ENCODE measurements around the gene LTBP2.

Gene LTBP2

DNA sequence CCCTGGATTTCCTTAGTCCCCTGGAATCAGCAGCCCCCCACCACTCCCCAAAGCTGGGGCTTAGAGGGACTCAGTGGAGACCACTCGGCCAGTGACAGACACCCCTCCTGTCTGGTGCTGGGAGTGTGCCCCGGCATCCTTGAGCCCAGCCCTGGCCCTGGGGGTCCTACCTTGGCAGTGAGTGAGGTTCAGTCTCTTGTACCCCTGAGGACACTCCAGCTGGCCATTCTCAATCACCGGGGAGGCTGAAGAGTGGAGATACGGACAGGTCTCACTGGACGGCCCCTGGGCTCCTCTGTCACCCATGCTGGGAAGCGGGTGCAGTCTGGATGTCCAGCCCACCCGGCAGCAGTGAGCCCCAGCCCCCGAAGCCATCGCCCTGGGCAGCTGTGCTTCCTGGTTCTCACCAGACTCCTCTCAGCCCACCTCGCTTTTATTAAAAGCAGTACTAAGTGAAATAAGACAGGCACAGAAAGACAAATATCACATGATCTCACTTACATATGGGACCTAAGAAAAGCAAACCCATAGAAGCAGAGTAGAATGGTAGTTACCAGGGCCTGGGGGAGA, 76.2 kb downstream of the LTBP2 start:
- no peak overlapping the region for H3K4me3 Mint-ChIP-seq
- no peaks in the 10 kb centered on the region for H3K27me3 Mint-ChIP-seq
- no peaks in the 10 kb centered on the region for H3K9me3 Mint-ChIP-seq
- no peaks in the 10 kb centered on the region for H3K36me3 Mint-ChIP-seq (ENCODE audit: low read depth)
- H3K4me1 Mint-ChIP-seq (ENCODE audit: low read depth) = no peaks in the 10 kb centered on the region
- no peak overlapping the region for H3K27ac Mint-ChIP-seq

- Mint-ChIP-seq H3K9me3 (no peaks in the 10 kb centered on the region), H3K27me3 (no peaks in the 10 kb centered on the region), H3K4me3 (no peak overlapping the region), H3K4me1 (ENCODE audit: low read depth) (no peaks in the 10 kb centered on the region), H3K36me3 (ENCODE audit: low read depth) (no peaks in the 10 kb centered on the region), H3K27ac (no peak overlapping the region)
Observed at GRCh38 chr14:74533576-74533975, 78.5 kb downstream of the LTBP2 start.

DNA sequence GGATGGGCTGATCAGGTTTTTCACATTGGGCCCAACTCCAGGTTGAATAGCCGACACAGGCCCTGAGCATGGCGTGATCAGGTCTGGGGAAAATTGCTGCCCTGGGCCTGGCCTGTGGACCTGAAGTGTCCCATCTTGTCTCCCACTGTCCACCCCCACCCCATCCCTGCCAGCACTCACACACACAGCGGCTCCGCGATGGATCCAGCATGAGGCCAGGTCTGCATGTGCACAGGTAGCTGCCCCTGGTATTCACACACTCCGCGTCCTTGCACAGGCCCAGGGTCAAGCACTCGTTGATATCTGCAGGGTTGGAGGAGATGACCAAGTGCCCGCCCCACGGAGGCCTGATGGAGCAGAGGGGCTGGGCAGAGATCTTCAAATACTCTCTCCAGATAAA, 79.8 kb downstream of the LTBP2 start:
- H3K4me1 Mint-ChIP-seq (ENCODE audit: low read depth) = no peaks in the 10 kb centered on the region
- H3K27ac Mint-ChIP-seq = no peak overlapping the region
- H3K27me3 Mint-ChIP-seq = no peaks in the 10 kb centered on the region
- H3K4me3 Mint-ChIP-seq = no peak overlapping the region
- H3K36me3 Mint-ChIP-seq (ENCODE audit: low read depth) = no peaks in the 10 kb centered on the region
- H3K9me3 Mint-ChIP-seq = no peaks in the 10 kb centered on the region

GRCh38 chr14:74531467-74531866, 80.6 kb downstream of the LTBP2 start:
- no peak overlapping the region for H3K4me3 Mint-ChIP-seq
- no peaks in the 10 kb centered on the region for H3K9me3 Mint-ChIP-seq
- no peak overlapping the region for H3K27ac Mint-ChIP-seq
- no peaks in the 10 kb centered on the region for H3K27me3 Mint-ChIP-seq
- H3K36me3 Mint-ChIP-seq (ENCODE audit: low read depth) = no peaks in the 10 kb centered on the region
- H3K4me1 Mint-ChIP-seq (ENCODE audit: low read depth) = no peaks in the 10 kb centered on the region

DNA sequence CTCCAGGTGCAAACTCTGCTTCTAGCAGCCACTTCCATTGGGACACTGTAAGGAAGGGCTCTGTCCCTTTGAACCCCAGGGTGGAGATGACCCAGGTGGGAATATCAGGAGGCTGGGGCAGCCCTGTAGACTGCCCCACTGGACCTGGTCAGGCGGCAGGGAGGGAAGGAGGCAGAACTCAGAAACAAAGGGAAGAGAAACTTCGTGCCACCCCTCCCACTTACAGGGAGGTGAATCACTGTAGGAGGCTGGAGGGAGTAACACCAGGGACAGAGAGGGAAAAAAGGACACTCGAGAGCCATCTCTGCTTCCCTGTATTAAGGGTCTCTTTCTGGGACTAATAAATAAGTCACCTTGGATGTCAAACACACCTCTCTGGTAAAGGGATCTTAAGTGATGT, 81.0 kb downstream of the LTBP2 start:
- Mint-ChIP-seq H3K4me3 (no peak overlapping the region), H3K27me3 (no peaks in the 10 kb centered on the region), H3K9me3 (no peaks in the 10 kb centered on the region), H3K27ac (no peak overlapping the region), H3K36me3 (ENCODE audit: low read depth) (no peaks in the 10 kb centered on the region), H3K4me1 (ENCODE audit: low read depth) (no peaks in the 10 kb centered on the region)

- H3K4me1 Mint-ChIP-seq (ENCODE audit: low read depth) = no peaks in the 10 kb centered on the region
- H3K9me3 Mint-ChIP-seq = no peaks in the 10 kb centered on the region
- H3K4me3 Mint-ChIP-seq = no peak overlapping the region
- H3K36me3 Mint-ChIP-seq (ENCODE audit: low read depth) = no peaks in the 10 kb centered on the region
- H3K27ac Mint-ChIP-seq = no peak overlapping the region
- H3K27me3 Mint-ChIP-seq = no peaks in the 10 kb centered on the region
Observed at GRCh38 chr14:74528886-74529285, 83.2 kb downstream of the LTBP2 start.

DNA sequence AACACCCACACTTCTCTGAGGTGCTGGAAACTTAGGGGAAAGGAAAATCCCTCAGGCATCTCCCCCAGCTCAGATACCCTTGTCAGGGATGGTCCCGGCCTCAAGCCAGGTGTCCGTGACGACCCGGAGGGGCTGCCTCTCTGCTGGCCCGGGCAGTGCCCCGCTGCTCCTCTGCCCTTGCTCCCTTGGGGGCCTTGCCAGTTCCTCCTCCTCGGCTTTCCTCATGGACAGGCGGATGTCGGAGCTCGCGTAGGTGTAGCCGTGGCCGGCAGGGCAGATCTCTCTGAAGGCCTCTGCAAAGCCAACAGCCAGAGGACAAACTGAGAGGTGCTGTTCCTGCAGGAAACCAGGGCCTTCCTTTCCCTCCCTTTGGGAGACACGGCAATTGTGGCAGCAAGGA, 83.6 kb downstream of the LTBP2 start:
- H3K27ac Mint-ChIP-seq = no peak overlapping the region
- H3K9me3 Mint-ChIP-seq = no peaks in the 10 kb centered on the region
- no peaks in the 10 kb centered on the region for H3K36me3 Mint-ChIP-seq (ENCODE audit: low read depth)
- no peaks in the 10 kb centered on the region for H3K27me3 Mint-ChIP-seq
- H3K4me1 Mint-ChIP-seq (ENCODE audit: low read depth) = no peaks in the 10 kb centered on the region
- no peak overlapping the region for H3K4me3 Mint-ChIP-seq

DNA sequence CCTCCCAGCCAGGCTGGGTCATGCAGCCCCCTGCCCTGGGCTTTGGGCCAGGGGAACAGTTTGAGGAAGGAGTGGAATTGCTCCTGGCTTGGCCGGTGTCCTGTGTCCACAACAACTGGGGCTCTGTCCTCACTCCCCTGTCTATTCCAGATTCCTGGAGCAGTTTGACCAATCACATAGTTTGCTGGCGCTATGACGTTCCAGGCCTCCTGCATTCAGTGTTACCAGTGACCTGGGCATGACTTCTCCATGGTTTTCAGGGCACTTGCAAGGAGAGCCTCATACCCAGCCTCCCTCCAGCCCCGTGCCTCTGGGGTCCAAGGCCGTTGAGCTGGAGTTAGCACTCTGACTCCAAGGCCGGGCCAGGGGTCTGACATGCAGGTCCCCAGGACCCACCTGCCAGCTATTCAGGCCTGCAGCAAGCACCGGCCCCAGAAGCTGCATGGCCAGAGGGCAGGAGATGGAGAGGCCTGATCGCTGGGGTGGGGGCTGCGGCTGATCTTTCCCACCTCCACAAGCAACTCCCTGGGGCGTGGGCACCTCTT, 84.2 kb downstream of the LTBP2 start:
- H3K27ac Mint-ChIP-seq = no peak overlapping the region

GRCh38 chr14:74526854-74527585, 85.0 kb downstream of the LTBP2 start:
- no peaks in the 10 kb centered on the region for H3K36me3 Mint-ChIP-seq (ENCODE audit: low read depth)
- H3K27ac Mint-ChIP-seq = no peak overlapping the region
- no peak overlapping the region for H3K4me3 Mint-ChIP-seq
- H3K4me1 Mint-ChIP-seq (ENCODE audit: low read depth) = no peaks in the 10 kb centered on the region
- no peaks in the 10 kb centered on the region for H3K9me3 Mint-ChIP-seq
- no peaks in the 10 kb centered on the region for H3K27me3 Mint-ChIP-seq

More for the DNA sequence above, 84.2 kb downstream of the LTBP2 start:
- Mint-ChIP-seq H3K9me3 (no peaks in the 10 kb centered on the region), H3K4me3 (no peak overlapping the region), H3K36me3 (ENCODE audit: low read depth) (no peaks in the 10 kb centered on the region), H3K4me1 (ENCODE audit: low read depth) (no peaks in the 10 kb centered on the region), H3K27me3 (no peaks in the 10 kb centered on the region)

GRCh38 chr14:74525361-74525851, 86.6 kb downstream of the LTBP2 start:
- H3K9me3 Mint-ChIP-seq = no peaks in the 10 kb centered on the region
- H3K36me3 Mint-ChIP-seq (ENCODE audit: low read depth) = no peaks in the 10 kb centered on the region
- no peaks in the 10 kb centered on the region for H3K4me1 Mint-ChIP-seq (ENCODE audit: low read depth)
- H3K27ac Mint-ChIP-seq = no peak overlapping the region
- no peaks in the 10 kb centered on the region for H3K27me3 Mint-ChIP-seq
- no peak overlapping the region for H3K4me3 Mint-ChIP-seq

DNA sequence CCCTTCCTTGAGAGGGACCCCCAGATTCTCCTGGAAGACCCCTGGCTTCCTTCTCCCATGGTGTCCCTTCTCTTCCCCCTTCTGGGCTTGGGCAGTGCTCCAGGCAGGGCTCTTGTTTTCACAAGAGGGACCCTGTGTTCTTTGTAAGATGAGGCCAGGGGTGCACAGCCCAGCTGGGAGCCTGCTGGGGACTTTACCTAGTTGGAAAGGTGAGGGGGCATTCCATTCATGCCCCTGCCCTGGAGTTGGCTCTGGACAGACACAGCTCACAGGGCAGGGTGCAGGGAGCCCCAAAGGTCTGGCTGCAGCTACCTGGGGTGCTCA, 87.3 kb downstream of the LTBP2 start:
- Mint-ChIP-seq H3K4me1 (ENCODE audit: low read depth) (no peaks in the 10 kb centered on the region), H3K27ac (no peak overlapping the region), H3K27me3 (no peaks in the 10 kb centered on the region), H3K9me3 (no peaks in the 10 kb centered on the region), H3K36me3 (ENCODE audit: low read depth) (no peaks in the 10 kb centered on the region), H3K4me3 (no peak overlapping the region)

DNA sequence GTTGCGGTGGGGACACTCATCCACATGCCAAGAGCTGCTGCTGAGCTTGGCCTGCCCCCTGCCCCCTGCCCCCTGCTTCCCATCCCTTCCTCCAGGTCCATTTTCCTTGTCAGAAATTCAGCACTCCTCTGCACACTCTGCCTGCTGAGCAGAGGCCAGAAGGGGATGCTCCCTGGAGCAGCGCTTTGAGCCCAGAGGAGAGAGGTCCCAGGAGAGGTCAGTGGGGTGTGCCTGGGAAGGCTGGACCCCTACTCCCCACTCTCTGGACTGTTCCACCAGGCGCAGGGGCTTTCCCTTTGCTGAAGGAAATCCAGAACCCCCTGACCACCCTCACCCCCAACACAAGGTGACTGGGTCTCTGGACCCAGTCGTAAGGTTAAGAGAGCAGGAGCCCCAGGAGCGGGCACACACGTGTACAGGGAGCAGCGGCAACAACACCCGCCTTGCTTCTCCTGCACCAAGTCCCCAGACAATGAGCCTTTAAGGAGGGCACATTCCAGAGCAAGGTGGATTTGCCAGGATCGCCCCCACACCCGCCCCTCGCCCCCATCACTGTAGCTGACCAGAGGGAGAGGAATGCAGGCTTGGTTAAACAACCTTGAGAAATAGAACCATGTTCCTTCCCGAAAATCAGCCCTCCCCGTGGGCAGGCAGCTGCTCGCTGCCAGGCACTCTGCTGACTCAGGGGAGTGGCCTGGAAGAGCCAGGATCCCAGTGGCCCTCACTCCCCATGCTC, 87.8 kb downstream of the LTBP2 start:
- Mint-ChIP-seq H3K27me3 (no peaks in the 10 kb centered on the region), H3K9me3 (no peaks in the 10 kb centered on the region)

DNA sequence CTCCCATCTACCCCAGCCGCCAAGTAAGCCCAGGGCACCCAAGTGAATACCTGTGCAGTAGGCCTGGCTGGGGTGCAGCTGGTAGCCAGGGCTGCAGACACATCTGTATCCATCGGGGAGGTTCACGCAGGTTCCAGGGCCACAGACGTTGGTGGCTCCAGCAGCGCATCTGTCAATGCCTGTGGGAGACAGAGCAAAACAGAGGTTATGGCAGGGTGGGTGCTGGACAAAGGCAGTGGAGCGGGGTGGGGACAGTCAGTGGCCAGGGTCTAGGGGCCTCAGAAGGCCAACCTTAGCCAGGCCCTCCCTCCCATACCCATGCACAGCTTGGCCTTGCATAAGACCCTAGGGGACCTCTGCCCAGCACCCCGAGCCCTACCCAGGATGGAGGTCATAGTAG, 89.3 kb downstream of the LTBP2 start:
- H3K9me3 Mint-ChIP-seq = no peaks in the 10 kb centered on the region
- no peak overlapping the region for H3K27ac Mint-ChIP-seq
- no peaks in the 10 kb centered on the region for H3K27me3 Mint-ChIP-seq
- H3K4me1 Mint-ChIP-seq (ENCODE audit: low read depth) = no peaks in the 10 kb centered on the region
- H3K4me3 Mint-ChIP-seq = no peak overlapping the region
- H3K36me3 Mint-ChIP-seq (ENCODE audit: low read depth) = no peaks in the 10 kb centered on the region

More for the DNA sequence above, 87.8 kb downstream of the LTBP2 start:
- no peak overlapping the region for H3K4me3 Mint-ChIP-seq
- H3K4me1 Mint-ChIP-seq (ENCODE audit: low read depth) = no peaks in the 10 kb centered on the region
- H3K36me3 Mint-ChIP-seq (ENCODE audit: low read depth) = no peaks in the 10 kb centered on the region
- no peak overlapping the region for H3K27ac Mint-ChIP-seq

- H3K4me1 Mint-ChIP-seq (ENCODE audit: low read depth) = no peaks in the 10 kb centered on the region
Observed at GRCh38 chr14:74521756-74522155, 90.3 kb downstream of the LTBP2 start.

GRCh38 chr14:74519316-74520074, 92.5 kb downstream of the LTBP2 start:
- Mint-ChIP-seq H3K36me3 (ENCODE audit: low read depth) (no peaks in the 10 kb centered on the region), H3K4me3 (no peak overlapping the region), H3K9me3 (no peaks in the 10 kb centered on the region), H3K27me3 (peaks cover 11% of the 10 kb centered on the region), H3K4me1 (ENCODE audit: low read depth) (peaks cover 8% of the 10 kb centered on the region), H3K27ac (no peak overlapping the region)

More at GRCh38 chr14:74521756-74522155, 90.3 kb downstream of the LTBP2 start:
- no peaks in the 10 kb centered on the region for H3K36me3 Mint-ChIP-seq (ENCODE audit: low read depth)
- H3K4me3 Mint-ChIP-seq = no peak overlapping the region
- H3K27me3 Mint-ChIP-seq = no peaks in the 10 kb centered on the region
- H3K9me3 Mint-ChIP-seq = no peaks in the 10 kb centered on the region
- no peak overlapping the region for H3K27ac Mint-ChIP-seq
